HepG2 (cell line): ENCODE results near the gene CBX5. TPM values are rescaled to one million over a fixed set of nuclear protein-coding genes. Genes with fewer than 3 reads are reported as not detected.

Experiments used
- CBFB ChIP-seq: sonication (generic); formaldehyde crosslinking; IDR thresholded peaks from 2 replicates; pipeline ENCODE4 v1.4.0; 2020; ENCODE audit warnings: missing genetic modification reagents
- FOXP4 ChIP-seq: sonication (generic); formaldehyde crosslinking; IDR thresholded peaks from 2 replicates; pipeline ENCODE4 v1.4.0; 2020; ENCODE audit warnings: missing genetic modification reagents
- KLF13 ChIP-seq: sonication (generic); formaldehyde crosslinking; IDR thresholded peaks from 2 replicates; pipeline ENCODE4 v1.4.0; 2020; ENCODE audit warnings: mild to moderate bottlenecking, missing genetic modification reagents
- PBX3 ChIP-seq: sonication (generic); formaldehyde crosslinking; IDR thresholded peaks from 2 replicates; pipeline ENCODE4 v1.8.1; 2023; ENCODE audit warnings: missing genetic modification reagents, inconsistent platforms, borderline replicate concordance
- SETDB1 ChIP-seq: sonication (generic); formaldehyde crosslinking; IDR thresholded peaks from 2 replicates; pipeline ENCODE4 v1.5.1; 2020; ENCODE audit warnings: missing genetic modification reagents, mild to moderate bottlenecking, borderline replicate concordance
- TARDBP ChIP-seq: sonication (generic); formaldehyde crosslinking; IDR thresholded peaks from 2 replicates; pipeline ENCODE4 v1.8.0; 2022; ENCODE audit warnings: mild to moderate bottlenecking, missing genetic modification reagents
- ZFP37 ChIP-seq: sonication (generic); formaldehyde crosslinking; IDR thresholded peaks from 2 replicates; pipeline ENCODE4 v1.4.0; 2020; ENCODE audit warnings: missing genetic modification reagents, borderline replicate concordance
- ZNF10 ChIP-seq: sonication (generic); formaldehyde crosslinking; IDR thresholded peaks from 2 replicates; pipeline ENCODE4 v1.4.0; 2020; ENCODE audit warnings: mild to moderate bottlenecking, low read depth, missing genetic modification reagents, borderline replicate concordance
- ZNF232 ChIP-seq: sonication (generic); formaldehyde crosslinking; IDR thresholded peaks from 2 replicates; pipeline ENCODE4 v1.4.0; 2020; ENCODE audit warnings: missing genetic modification reagents, borderline replicate concordance
- ZNF609 ChIP-seq: sonication (generic); formaldehyde crosslinking; IDR thresholded peaks from 2 replicates; pipeline ENCODE4 v1.4.0; 2020; ENCODE audit warnings: mild to moderate bottlenecking, missing genetic modification reagents, borderline replicate concordance
- ZNF782 ChIP-seq: sonication (generic); formaldehyde crosslinking; IDR thresholded peaks from 2 replicates; pipeline ENCODE4 v1.4.0; 2020; ENCODE audit warnings: missing genetic modification reagents, mild to moderate bottlenecking, borderline replicate concordance
- ZSCAN12 ChIP-seq: sonication (generic); formaldehyde crosslinking; IDR thresholded peaks from 2 replicates; pipeline ENCODE4 v1.9.0; 2021; ENCODE audit warnings: mild to moderate bottlenecking, missing genetic modification reagents
- polyA plus RNA-seq, 8 experiments: library from polyadenylated mRNA; depleted of rRNA in 3 of 8; stranded (reverse) in 7 of 8; unstranded in 1 of 8; fragments of >200 nt; fragmentation: Illumina TruSeq in 4 of 8; extraction: Trizol in 4 of 8; gene quantifications; 2 replicates each; pipeline versions ENCODE4 v1.2.1 to v1.2.3, GENCODE V29; 2011 to 2016; ENCODE audit warnings: low read depth in 4 of 8, missing spikeins in 1 of 8, mixed read lengths in 1 of 8; ENCODE audit not compliant: insufficient read depth in 1 of 8
- total RNA-seq, 5 experiments: library from RNA; depleted of rRNA; stranded (reverse); fragments of >200 nt; fragmentation: Illumina TruSeq; extraction: Trizol; gene quantifications; 2 replicates each; pipeline ENCODE4 v1.2.3, GENCODE V29; 2016; ENCODE audit warnings: low read depth in 1 of 5
- TF ChIP-seq, protein P1 (sequence below): sonication (generic); formaldehyde crosslinking; IDR thresholded peaks from 2 replicates; pipeline ENCODE4 v1.8.0; 2022; ENCODE audit warnings: missing genetic modification reagents, mild to moderate bottlenecking, borderline replicate concordance
- TF ChIP-seq, protein P2 (sequence below): sonication (generic); formaldehyde crosslinking; IDR thresholded peaks from 2 replicates; pipeline ENCODE4 v1.4.0; 2020; ENCODE audit warnings: low read depth, mild to moderate bottlenecking, missing genetic modification reagents
- TF ChIP-seq, protein P3 (sequence below), 2 experiments: sonication (generic) in 1 of 2; formaldehyde crosslinking in 1 of 2; IDR thresholded peaks; 2 replicates each; pipeline versions ENCODE4 v1.4.0 to v1.6.1; 2018 to 2020; ENCODE audit warnings: missing genetic modification reagents in 2 of 2, borderline replicate concordance in 1 of 2, low read depth in 1 of 2, mild to moderate bottlenecking in 1 of 2, missing biosample characterization in 1 of 2

CBX5 gene
- total and polyA plus RNA-seq, 2 of the 13 experiments (the other 11 are each of a cell fraction or from before 2014, with no cell fraction given): 16.0 to 22.2 TPM

DNA sequence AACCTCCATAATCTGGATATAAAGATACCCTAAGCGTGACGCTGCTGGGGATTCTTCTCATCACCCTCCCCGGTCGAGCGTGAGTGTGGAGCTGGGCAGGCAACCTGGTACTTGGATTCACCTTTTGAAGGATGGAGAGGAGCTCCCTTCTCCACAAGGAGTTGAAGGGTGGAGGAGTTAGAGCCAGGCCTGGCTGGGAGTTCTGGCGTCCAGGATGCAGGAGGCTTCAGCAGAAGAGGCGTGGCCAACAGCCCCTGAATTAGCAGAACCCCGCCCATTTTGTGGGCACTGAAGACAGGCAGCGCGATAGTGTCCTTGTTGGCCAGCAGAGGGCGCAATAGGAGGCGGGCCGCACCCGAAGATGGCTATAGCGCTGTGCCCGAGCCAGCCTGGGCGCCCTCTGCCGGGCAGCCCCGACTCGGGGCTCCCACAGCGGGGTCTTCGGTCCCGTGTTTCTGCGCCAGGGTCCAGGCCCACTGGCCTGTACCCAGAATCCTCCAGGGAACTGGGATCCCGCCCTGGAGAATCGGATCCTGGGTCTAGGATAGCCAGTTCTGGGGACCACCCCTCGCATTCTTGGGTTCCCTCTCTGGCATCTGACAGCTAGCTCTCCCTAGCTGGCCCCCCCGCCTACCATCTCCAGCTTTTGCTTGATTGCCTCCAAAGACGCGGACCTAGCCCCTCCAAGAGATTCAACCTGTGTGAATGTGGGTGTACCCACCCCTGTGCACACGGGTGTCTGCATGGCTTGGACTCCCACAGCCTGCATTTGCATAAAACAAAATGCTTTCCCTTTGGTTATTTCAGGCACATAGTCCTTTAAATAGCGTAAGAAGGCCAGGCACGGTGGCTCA lies 65.1 kb downstream of the CBX5 start (continued):
- no peak for TF ChIP-seq ZNF609 (CRISPR knock-in tag)
- TF ChIP-seq KLF13 (CRISPR knock-in tag): no peak
- TF ChIP-seq ZNF232: no peak
- no peak for TF ChIP-seq ZSCAN12 (CRISPR knock-in tag)
- no peak for TF ChIP-seq PBX3 (CRISPR knock-in tag)
- no peak for TF ChIP-seq SETDB1 (CRISPR knock-in tag)
- TF ChIP-seq CBFB (CRISPR knock-in tag): no peak
- TF ChIP-seq ZFP37 (CRISPR knock-in tag): no peak
- TF ChIP-seq ZNF782: no peak
- no peak for TF ChIP-seq TARDBP (CRISPR knock-in tag)
- TF ChIP-seq, protein P1, sequence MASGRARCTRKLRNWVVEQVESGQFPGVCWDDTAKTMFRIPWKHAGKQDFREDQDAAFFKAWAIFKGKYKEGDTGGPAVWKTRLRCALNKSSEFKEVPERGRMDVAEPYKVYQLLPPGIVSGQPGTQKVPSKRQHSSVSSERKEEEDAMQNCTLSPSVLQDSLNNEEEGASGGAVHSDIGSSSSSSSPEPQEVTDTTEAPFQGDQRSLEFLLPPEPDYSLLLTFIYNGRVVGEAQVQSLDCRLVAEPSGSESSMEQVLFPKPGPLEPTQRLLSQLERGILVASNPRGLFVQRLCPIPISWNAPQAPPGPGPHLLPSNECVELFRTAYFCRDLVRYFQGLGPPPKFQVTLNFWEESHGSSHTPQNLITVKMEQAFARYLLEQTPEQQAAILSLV (CRISPR knock-in tag): peak; percentile 66; the same call in 1 of the 2 replicates
- TF ChIP-seq, protein P2, sequence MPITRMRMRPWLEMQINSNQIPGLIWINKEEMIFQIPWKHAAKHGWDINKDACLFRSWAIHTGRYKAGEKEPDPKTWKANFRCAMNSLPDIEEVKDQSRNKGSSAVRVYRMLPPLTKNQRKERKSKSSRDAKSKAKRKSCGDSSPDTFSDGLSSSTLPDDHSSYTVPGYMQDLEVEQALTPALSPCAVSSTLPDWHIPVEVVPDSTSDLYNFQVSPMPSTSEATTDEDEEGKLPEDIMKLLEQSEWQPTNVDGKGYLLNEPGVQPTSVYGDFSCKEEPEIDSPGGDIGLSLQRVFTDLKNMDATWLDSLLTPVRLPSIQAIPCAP: no peak
- no peak for TF ChIP-seq ZNF10
- TF ChIP-seq, protein P3, sequence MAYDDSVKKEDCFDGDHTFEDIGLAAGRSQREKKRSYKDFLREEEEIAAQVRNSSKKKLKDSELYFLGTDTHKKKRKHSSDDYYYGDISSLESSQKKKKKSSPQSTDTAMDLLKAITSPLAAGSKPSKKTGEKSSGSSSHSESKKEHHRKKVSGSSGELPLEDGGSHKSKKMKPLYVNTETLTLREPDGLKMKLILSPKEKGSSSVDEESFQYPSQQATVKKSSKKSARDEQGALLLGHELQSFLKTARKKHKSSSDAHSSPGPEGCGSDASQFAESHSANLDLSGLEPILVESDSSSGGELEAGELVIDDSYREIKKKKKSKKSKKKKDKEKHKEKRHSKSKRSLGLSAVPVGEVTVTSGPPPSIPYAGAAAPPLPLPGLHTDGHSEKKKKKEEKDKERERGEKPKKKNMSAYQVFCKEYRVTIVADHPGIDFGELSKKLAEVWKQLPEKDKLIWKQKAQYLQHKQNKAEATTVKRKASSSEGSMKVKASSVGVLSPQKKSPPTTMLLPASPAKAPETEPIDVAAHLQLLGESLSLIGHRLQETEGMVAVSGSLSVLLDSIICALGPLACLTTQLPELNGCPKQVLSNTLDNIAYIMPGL (CRISPR knock-in tag; IDR thresholded peaks at IDR 0.05; ENCODE audit: borderline replicate concordance in 1 of 2, low read depth in 1 of 2): peak; percentile 93 to 97
- TF ChIP-seq FOXP4: no peak
